HG03025 (cell line): ENCODE data around the gene CXCL14.

Source experiments
- ATAC-seq: cut with Tn5 transposase; IDR thresholded peaks from one replicate; pipeline ENCODE4 v1.9.1; 2021; ENCODE audit warnings: mild to moderate bottlenecking, moderate library complexity; ENCODE audit not compliant: unreplicated experiment, low FRiP score

CXCL14 gene, protein sequence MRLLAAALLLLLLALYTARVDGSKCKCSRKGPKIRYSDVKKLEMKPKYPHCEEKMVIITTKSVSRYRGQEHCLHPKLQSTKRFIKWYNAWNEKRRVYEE

DNA sequence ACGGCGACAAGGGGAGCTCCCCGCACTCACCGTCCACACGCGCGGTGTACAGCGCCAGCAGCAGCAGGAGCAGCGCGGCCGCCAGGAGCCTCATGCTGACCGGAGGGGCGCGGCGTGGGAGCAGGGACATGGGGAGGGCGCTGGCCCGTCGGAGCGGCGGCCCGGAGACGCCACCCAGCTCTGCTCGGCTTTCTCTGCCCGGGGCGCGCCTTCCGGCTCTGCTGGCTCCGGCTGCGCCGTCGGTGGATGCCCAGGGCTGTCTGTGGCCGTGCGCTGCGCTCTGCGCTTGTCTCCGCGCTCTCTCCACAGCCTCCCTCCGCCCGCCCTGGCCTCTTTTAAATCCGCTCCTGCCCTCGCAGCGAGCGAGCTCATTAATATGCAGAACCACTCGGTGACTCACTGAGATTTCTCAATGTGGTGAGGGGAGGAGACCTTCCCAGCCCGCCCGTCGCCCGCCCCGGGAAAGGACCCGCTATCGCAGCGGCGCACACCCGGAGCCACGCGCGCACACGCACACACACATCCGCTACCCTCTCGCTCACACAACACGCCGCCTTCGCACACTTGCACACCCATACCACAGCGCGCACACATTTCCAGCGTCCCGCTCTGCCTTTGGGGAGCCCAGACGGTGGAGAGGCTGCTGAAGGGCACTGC is at the start of gene CXCL14:
Gene CXCL14 (minus strand): TSS at position 307 of the 657 bp plus-strand sequence. CDS start 213 bp downstream, at position 94.
- no peak for ATAC-seq

DNA sequence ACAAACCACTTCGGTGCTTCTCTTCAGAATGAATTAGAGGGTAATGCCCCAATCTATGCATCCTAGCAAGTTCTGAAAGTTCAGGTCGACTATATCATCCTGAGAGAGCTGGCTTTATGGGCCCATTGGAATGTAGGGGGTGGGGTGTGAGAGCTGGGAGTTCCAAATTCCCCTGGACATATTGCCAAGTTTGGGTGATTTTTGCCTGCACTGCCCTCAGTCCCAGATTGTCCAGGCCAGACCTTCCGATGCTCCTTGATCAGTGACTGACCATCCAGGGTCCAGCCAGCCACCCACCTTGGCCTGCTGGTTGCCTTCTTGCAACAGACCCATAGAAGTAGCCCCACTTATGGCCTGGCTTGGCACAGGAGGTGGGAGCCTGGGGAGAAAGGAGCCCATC is 47.8 kb upstream of the CXCL14 start:
- ATAC-seq, result no peak

DNA sequence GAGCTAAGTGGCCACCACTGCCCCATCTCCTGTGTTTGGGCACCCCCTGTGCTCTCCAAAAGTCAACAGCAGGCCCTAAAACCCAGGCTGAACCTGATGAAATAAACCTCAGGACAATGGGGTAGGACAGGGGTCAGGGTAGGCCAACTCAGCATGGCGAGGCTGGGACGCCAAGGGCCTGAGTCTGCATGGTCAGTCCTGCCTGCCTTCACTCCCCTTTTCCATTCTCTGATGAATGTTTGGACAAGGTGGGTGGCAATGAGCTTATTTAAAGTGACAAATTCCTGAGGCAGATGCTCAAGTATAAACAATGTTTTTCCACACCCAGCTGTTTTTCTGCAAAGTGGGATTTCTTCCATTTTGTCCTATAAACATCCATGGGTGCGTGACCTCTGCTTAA is 47.2 kb upstream of the CXCL14 start:
- ATAC-seq, result no peak

DNA sequence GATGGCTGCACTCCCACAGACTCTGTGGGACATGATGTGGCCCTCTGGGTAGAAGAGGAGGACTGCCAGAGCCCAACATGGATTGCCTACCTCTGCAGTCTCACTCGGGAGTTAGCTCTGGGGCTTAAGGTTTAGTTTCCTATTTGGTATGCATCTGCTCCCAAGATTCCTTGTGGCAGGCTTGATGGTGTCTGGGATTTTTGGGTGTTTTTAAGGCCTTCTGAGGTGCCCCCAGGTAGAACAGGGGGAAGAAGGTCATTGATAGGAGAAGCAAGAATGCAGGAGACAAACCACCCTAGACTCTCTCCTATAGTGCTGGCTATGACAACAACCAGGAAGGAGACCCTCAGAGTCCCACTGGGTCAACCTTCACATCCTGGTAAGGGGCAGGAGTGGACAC is 46.7 kb upstream of the CXCL14 start:
- no peak for ATAC-seq

DNA sequence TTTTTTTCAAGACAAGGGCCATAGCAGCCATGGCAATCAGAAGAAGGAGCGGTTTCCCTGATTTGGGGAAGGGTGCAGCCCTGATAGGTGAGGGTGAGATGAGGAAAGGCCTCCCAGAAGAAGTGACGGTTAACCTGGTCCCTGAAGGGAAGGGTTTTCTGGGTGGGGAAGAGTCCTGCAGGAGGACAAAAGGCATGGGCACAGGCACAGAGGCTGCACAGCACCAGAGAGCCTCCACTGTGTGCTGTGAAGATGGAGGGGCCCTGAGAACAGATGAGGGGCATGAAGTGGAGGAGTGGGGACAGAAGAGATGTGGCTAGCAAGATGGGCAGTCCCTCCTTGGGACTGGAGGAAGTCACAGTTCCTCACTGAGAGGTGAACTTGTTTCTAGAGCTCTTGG is 46.3 kb upstream of the CXCL14 start:
- no peak for ATAC-seq

DNA sequence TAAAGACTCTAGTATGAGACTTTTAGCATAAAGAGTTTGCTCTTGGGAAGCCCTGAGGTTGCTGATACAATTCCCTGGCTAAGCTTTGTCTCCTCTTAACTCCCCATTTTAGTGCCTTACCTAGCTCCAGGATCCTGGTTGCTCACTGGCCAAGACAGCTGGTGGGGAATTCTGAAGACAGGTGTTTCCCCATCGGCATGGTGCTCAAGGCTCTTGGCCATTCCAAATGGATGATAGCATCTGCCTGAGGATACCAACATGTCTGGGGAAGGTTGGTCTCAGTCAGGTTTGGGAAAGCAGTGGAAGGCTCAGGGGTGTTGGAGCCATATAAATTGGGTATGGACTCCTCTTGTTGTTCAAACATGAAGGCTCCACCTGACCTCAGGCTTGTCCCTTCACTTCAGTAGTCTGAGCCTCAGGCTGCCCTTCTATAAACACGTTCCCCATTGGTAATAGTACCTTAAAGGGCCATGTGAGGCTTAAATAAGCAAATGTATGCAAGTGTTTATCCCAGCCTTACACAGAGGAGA is 44.5 kb upstream of the CXCL14 start:
- no peak for ATAC-seq

DNA sequence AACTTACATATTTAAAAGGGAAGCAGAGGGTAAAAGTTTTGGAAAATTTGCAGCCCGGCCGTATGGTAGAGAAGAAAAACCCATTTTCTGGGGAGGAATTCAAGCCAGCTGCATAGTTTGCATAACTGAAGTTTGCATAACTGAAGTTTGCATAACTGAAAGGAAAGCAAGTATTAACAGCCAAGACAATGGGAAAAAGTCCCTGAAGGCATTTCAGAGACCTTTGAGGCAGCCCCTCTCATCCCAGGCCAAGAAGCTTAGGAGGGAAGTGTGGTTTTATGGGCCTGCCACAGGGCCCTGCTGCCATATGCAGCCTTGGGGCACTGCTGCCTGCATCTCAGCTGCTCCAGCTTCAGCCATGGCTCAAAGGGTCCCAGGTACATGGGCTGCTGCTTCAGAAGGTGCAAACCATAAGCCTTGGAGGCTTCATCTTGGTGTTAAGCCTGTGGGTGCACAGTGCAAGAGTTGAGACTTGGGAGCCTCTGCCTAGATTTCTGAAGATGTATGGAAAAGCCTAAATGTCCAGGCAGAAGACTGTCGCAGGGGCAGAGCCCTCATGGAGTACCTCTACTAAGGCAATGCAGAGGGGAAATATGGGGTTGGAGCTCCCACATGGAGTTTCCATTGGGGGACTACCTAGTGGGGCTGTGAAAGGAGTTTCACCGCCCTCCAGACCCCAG is 36.9 kb upstream of the CXCL14 start:
- ATAC-seq, result no peak

DNA sequence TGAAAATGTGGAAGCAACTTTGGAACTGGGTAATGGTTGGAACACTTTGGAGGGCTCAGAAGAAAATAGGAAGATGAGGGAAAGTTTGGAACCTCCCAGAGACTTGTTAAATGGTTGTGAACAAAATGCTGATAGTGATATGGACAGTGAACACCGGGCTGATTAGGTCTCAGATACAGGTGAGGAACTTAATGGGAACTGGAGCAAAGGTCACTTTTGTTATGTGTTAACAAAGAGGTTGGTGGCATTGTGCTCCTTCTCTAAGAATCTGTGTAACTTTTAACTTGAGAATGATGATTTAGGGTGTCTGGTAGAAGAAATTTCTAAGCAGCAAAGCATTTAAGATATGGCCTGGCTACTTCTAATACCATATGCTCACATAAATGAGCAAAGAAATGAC is 36.4 kb upstream of the CXCL14 start:
- no peak for ATAC-seq

DNA sequence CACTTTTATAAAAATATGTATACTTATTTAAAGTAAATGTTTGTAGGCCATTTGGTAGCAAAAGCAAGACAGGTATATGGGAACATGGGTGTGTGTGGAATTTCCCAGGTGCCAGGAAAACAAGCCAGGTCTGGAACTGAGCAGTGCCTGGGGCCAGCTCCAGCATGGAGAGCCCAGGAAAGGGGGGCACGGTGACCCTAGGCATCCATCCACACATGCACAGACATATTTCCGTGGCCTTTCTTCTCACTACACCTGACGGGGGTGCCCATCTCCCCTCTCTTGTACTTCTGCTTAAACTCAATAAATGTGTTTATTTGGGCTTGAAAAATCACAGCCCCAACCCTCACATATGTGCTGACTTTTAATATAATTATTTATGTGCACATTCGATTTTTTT is 31.2 kb upstream of the CXCL14 start:
- no peak for ATAC-seq

DNA sequence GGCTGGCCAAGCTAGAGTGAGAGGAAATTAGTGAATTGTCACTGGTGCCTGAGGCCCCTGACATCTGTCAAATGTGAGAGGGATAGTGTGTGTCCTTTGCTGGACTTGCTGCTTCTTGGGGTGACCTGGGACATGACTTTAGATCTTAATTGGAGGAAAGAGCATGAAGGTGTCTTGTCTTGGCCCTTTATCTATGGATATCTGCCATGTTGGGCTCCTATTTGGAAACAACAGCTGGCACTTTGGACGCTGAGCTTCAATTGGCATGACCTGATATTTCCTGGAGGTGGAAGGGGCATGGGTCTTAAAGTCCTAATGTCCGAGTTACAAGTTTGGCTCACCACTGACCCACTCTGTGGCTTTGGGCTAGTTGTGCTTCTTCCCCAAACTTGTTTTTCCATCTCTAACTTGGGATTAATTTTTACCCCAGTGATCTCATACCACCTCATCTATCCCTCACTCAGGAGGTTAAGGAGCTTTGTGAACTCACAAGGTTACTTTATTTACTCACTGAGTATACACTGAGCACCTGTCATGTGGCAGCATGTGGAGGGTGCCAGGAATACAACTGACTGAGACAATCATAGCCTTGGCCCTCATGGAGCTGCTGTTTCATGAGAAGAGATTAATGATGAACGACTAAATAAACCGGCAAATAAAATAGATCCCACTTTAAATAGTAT is 30.1 kb upstream of the CXCL14 start:
- no peak for ATAC-seq

DNA sequence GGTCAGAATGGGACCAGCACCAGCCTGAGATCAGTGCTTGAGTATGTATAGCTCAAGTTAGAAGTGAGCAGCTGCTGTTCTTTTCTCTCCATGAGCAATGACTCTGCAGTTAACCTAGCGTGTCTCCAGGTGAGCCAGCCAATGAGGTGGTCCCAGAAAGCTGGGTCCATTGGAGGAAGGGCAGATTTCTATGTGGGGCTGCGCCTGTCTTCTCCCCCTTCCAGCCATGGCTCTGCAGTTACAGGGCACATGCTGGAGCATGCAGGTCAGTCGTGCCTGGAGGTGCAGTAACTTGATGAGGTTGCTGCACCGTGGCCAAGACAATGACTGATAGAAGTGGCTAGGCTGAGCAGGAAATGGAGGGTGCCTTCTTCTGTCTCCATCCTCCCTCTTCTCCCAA is 29.6 kb upstream of the CXCL14 start:
- ATAC-seq, result no peak

DNA sequence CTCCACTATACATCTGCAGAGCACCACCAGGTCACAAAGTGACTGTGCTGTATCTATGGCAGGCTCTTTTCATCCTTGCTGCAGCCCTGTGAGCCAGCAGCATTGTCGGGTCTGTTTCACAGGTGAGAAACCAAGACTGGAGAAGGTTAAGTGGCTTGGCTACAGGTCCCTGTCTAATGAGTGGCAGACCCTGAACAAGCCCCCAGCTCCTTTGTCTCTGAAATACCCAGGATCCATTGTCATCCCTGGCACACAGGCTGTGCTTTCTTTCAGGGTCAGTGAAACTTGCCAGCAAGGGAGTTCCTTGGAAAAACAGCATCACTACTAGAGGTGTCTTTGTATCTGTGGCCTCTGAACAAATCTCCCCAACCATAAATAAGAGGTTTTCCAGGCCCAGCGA is 27.6 kb upstream of the CXCL14 start:
- ATAC-seq, result no peak

DNA sequence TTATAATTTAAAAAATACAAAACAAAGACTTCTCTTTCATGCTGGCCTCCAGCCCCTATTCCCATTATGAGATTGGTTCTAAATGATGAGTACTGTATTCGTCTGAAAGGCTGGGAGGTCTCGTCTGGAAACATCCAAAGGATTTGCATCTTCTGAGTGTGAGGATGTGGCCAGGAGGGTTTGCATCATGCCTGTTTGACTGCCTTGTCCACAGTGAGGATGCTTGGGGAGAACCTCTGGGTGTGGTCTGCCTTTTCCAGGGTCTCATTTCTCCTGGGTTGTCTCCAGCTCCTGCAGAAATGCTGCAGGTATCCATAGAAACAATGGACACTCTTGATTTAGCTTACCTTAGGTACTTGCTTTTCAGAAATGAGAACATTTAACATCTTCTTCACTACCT is 26.4 kb upstream of the CXCL14 start:
- no peak for ATAC-seq

DNA sequence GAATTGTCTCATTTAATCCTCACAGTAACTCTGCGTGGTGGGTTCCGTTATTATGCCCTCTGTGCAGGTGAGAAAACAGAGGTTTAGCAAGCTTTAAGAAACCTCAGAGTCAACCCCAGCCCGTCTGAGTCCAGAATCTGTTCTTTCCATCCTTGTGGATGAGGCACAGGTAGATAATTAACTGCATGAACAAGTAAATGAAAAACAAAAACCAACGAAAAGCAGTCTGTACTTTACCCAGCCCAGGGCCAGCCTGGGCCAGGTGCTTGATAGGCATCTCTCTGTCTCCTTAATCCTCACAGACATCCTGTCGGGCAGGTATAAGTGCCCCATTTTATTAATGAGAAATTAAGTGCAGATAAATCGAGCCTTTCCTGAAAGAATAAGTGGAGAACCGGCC is 25.3 kb upstream of the CXCL14 start:
- no peak for ATAC-seq

DNA sequence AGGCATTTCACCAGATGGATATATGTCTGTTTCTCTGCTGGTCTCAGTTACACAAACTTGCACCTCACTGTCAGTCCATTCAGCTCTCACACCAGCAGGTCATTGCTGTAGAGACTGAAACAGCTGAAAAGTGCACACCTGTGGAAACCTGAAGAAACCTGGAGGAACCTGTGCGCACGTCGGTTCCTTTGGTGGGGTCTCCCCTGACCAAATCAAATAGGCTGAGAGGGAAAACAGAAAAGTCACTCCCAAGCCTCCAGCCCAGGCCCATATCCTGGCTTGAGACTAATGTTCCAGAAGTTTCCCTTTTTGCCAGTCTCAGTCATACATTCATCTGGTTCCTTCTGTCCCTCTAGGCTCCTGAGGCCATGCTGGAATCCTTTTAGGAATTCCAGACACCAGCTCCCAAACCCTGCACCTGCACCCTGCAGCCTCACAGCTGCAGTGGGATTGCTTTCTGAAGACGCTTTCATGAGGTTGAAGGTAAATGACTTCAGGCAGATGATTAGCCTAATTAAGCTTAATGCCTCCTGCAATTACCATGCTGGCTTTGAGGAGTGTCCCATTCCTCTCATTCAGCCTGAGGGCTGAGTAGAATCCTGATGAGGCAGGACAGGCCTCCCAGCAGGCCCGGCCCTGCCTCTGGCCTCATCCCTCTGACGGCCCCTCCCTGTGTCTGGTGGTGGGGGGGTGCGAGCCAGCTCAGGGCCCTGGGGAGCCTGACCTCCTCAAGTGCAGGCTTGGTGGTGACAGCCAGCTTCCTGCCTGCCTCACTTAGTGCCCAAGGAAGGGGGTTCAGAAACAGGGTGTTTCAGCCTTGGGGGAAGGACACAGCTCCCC is 24.3 kb upstream of the CXCL14 start:
- ATAC-seq, result no peak

DNA sequence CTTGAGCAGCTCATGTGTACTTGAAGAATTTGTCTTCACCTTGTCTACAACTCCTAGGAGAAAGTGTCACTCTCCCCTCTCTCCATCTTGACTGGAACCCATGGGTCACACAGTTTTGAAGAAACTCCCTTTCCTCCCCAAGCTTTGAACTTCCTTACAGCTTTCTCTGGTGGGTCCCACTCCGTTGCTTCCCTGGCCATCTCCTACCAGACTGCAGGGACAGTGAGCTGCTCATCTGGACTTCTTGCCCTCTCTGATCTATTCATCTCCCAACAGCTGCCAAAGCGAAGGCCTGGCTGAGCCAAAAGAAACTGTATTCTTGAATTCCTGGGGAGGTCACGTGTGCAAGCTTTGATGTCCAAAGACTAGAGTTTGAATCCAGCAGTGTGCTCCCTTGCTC is 22.7 kb upstream of the CXCL14 start:
- no peak for ATAC-seq

DNA sequence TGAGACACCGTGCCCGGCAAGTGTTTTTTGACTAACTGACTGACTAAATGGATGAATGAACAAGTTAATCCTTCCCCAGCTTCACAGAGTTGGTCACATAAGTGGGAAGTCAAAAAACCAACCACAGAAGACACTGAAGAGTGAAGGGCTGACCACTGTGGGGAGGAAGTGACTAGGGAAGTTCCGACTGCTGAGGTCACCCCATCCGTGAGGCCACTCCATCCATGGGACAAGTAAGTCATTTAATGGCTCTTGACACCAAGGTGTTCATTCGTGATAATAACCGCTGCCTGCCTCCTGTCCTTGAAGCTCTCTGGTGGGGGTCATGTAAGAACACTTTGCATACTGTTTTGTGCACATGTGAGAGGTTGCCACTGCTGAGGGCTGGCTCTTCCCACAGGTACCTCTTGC is 22.2 kb upstream of the CXCL14 start:
- no peak for ATAC-seq

DNA sequence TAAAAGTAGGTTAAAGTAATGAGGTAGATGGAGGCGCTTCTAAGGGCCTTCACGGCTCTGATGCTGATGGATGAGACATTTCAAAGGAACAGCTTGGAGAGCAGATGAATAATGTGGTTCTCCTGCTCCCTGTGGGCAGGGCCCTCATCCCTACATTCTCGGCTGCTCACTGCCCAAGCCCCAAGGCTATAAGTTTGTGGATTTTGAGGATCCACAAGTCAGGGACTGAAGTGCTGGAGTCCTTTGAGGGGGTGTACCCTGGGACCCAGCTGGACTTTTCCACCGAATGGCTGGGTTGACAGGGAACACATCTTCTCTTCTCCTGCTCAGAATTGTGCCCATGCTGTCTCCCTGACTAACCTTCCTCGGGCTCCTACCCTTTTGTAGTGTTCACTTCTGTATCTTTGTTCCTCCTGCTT is 21.4 kb upstream of the CXCL14 start:
- no peak for ATAC-seq

DNA sequence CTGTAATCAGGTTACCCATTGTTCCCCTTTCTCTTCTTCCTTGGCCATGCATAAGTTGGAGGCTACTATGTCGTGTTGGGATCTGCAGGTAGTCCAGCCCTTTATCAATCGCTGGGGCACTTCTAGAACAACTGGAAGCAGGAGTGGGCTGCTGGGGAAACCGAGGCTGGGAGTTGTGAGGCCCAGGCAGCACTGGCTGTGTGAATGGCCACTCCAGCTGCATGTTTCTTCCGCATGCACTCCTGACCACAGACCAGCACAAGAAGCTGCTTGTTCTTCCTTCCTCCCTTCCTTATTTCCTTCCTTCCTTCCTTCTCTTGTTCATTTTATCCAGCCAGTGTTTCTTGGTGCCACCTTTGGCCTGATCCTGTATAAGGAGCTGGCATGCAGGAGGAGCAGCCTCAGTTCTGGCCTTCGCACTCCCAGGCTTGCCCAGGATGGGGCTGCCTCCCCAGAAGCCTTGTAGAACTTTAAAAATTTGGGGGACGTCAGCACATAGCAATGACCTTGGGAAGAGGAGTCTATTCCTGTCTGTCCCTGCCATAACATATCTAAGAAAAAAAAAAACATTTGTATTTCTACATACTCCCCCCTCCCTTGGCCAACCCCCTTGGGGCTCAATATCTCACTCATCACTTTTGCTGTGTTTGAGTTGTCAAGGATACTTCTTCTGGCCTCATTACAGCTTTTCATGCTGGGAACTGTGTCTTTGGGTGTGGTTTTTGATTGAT is 20.8 kb upstream of the CXCL14 start:
- ATAC-seq, result no peak
